ENCODE data around the gene SFTPB.

GRCh38 chr2:85698184-85698879 is 30.3 kb upstream of the SFTPB start:
- TF ChIP-seq EZH2 (IDR thresholded peaks at IDR 0.05) (no peak), POLR2AphosphoS5 (IDR thresholded peaks at IDR 0.05; ENCODE audit: borderline replicate concordance, low read depth, low read length) (no peak)

Measured in SK-N-MC (cell line).